Measurements from ENCODE around the gene TOLLIP. TPM values are rescaled to one million over a fixed set of nuclear protein-coding genes. Genes with fewer than 3 reads are reported as not detected.

The TOLLIP gene
- total and polyA plus RNA-seq, 8 donors, result 35.2 to 69.8 (median 45.7) TPM

GRCh38 chr11:1239596-1240205, 69.7 kb downstream of the TOLLIP start:
- Histone ChIP-seq H3K36me3 (no peaks in the 10 kb centered on the region), H3K27ac (no peak overlapping the region), H3K4me1 (no peaks in the 10 kb centered on the region), H3K4me3 (no peak overlapping the region), H3K9me3 (no peaks in the 10 kb centered on the region), H3K27me3 (no peaks in the 10 kb centered on the region)
- 90 to 91% methylated on average over 21 to 23 of the region's 23 CpGs for WGBS, 2 donors
- TF ChIP-seq CTCF (IDR thresholded peaks at IDR 0.05), result no peak
- DNase-seq (no peak), ATAC-seq (no peak), FAIRE-seq (no peak)
- intact Hi-C loops (cut with DNase I), result no loop called here

- ATAC-seq, result peak; percentile 67 to 98 (median 84)
- FAIRE-seq, result no peak
- no peaks in the 10 kb centered on the region for H3K27me3 ChIP-seq
- 36 to 48% methylated on average over 34 of the region's 34 CpGs for WGBS, 2 donors
- intact Hi-C loops (cut with DNase I), result no loop called here
- H3K4me3 ChIP-seq, result no peak overlapping the region
- H3K4me1 ChIP-seq, result no peaks in the 10 kb centered on the region
- TF ChIP-seq CTCF (IDR thresholded peaks at IDR 0.05), result no peak
- DNase-seq, result peak; percentile 59 to 92 (median 78)
- no peaks in the 10 kb centered on the region for H3K9me3 ChIP-seq
- H3K36me3 ChIP-seq, result no peaks in the 10 kb centered on the region
- no peak overlapping the region for H3K27ac ChIP-seq
Observed at GRCh38 chr11:1238767-1239595, 70.5 kb downstream of the TOLLIP start.

- no peak overlapping the region for H3K27ac ChIP-seq
- no peaks in the 10 kb centered on the region for H3K9me3 ChIP-seq
- 74 to 83% methylated on average over 10 of the region's 10 CpGs for WGBS, 2 donors
- H3K27me3 ChIP-seq, result no peaks in the 10 kb centered on the region
- intact Hi-C loops (cut with DNase I), result no loop called here
- no peak for TF ChIP-seq CTCF (IDR thresholded peaks at IDR 0.05)
- no peaks in the 10 kb centered on the region for H3K4me1 ChIP-seq
- FAIRE-seq (no peak), ATAC-seq (no peak), DNase-seq (peak in 3 of 6 donors; percentile 11 to 57 (median 47))
- no peak overlapping the region for H3K4me3 ChIP-seq
- H3K36me3 ChIP-seq, result no peaks in the 10 kb centered on the region
Observed at GRCh38 chr11:1237851-1238250, 71.6 kb downstream of the TOLLIP start.

- intact Hi-C loops (cut with DNase I), result no loop called here
- DNase-seq (peak in 3 of 6 donors; percentile 43 to 69 (median 49)), FAIRE-seq (no peak), ATAC-seq (no peak)
- Histone ChIP-seq H3K36me3 (no peaks in the 10 kb centered on the region), H3K9me3 (no peaks in the 10 kb centered on the region), H3K4me3 (no peak overlapping the region), H3K27ac (no peak overlapping the region), H3K27me3 (no peaks in the 10 kb centered on the region), H3K4me1 (no peaks in the 10 kb centered on the region)
- no peak for TF ChIP-seq CTCF (IDR thresholded peaks at IDR 0.05)
- 80 to 85% methylated on average over 13 of the region's 13 CpGs for WGBS, 2 donors
Observed at GRCh38 chr11:1237128-1237580, 72.3 kb downstream of the TOLLIP start.

Data from pancreas (tissue), 10 donors.